K562 (cell line): ENCODE measurements around the gene PDE4D. TPM values are rescaled to one million over a fixed set of nuclear protein-coding genes. Genes with fewer than 3 reads are reported as not detected.

Experiments
- ATAC-seq: fragments of 200-7000 bp; cut with Tn5 transposase; 3 replicates; pipeline ENCODE4 v1.9.1; 2020; ENCODE audit warnings: moderate library complexity
- BruUV-seq: library from RNA; stranded (reverse); fragments of 400-500 nt; replicated peaks from 2 replicates; lab custom pipeline; 2021; lab: Mats Ljungman, UMichigan
- CTCF ChIA-PET: fragments of 300-600 bp; formaldehyde crosslinking; extraction: SDS; loops from one replicate; lab custom pipeline; 2021; ENCODE audit warnings: low intra/inter-chr PET ratio; lab: Yijun Ruan, JAX
- POLR2A ChIA-PET: fragments of 300-600, 350-650 bp; sonication (Branson Sonifier 250); formaldehyde crosslinking; extraction: SDS; loops from one replicate; lab custom pipeline; 2021; ENCODE audit warnings: antibody characterized with exemption, inconsistent platforms; lab: Yijun Ruan, JAX
- DNase-seq, 4 experiments: peaks; one replicate each; pipeline versions ENCODE4 v3.0.0 to v3.0.0-alpha.2; 2011 to 2018; ENCODE audit warnings: low spot score in 3 of 4, mixed read lengths in 3 of 4; ENCODE audit errors: extremely low read depth in 1 of 4
- FAIRE-seq: peaks from 2 replicates; lab custom pipeline; 2011; peaks lifted over from hg19 to GRCh38; lab: Jason Lieb, UNC
- H2AFZ ChIP-seq: 2 replicates; pipeline ENCODE4 v1.6.0; 2011; ENCODE audit warnings: low read depth, low read length, control low read depth, inconsistent platforms
- H3K27ac ChIP-seq: fragments of 200-600 bp; 3 replicates; pipeline ENCODE4 v1.8.0; 2011; ENCODE audit warnings: low read depth, mild to moderate bottlenecking, control low read depth, inconsistent platforms, low read length, moderate library complexity, mixed read lengths; ENCODE audit errors: extremely low read depth
- H3K27me3 ChIP-seq, 2 experiments: fragments of 300-600 bp in 1 of 2; 2 replicates in 1 of 2; 3 replicates in 1 of 2; pipeline versions ENCODE4 v1.6.0 to v1.8.0; 2011; ENCODE audit warnings: inconsistent platforms in 2 of 2, low read length in 2 of 2, mild to moderate bottlenecking in 1 of 2, mixed read lengths in 1 of 2, moderate library complexity in 1 of 2; ENCODE audit not compliant: control insufficient read depth in 2 of 2, insufficient read depth in 2 of 2
- H3K36me3 ChIP-seq: fragments of 300-600 bp; 3 replicates; pipeline ENCODE4 v1.8.0; 2011; ENCODE audit warnings: mild to moderate bottlenecking, low read length, inconsistent platforms; ENCODE audit not compliant: control insufficient read depth, insufficient read depth
- H3K4me1 ChIP-seq, 2 experiments: fragments of 200-600 bp in 1 of 2; replicated peaks in 1 of 2; 2 replicates in 1 of 2; 3 replicates in 1 of 2; pipeline versions ENCODE4 v1.5.1 to v1.8.0; 2011; ENCODE audit warnings: inconsistent platforms in 2 of 2, low read length in 2 of 2, mild to moderate bottlenecking in 1 of 2, mixed read lengths in 1 of 2, moderate library complexity in 1 of 2; ENCODE audit not compliant: control insufficient read depth in 2 of 2, insufficient read depth in 2 of 2
- H3K4me2 ChIP-seq: 2 replicates; pipeline ENCODE4 v1.6.1; 2011; ENCODE audit warnings: low read length, control low read depth, inconsistent platforms, mixed read lengths; ENCODE audit not compliant: insufficient read depth
- H3K4me3 ChIP-seq: fragments of 200-600 bp; sonication (generic), shearing (Covaris generic); 2 replicates; pipeline ENCODE4 v1.5.1; 2016; ENCODE audit warnings: control low read depth, inconsistent platforms
- H3K79me2 ChIP-seq: fragments of 200-600 bp; 3 replicates; pipeline ENCODE4 v1.8.0; 2011; ENCODE audit warnings: low read length, inconsistent platforms; ENCODE audit not compliant: control insufficient read depth, insufficient read depth
- H3K9ac ChIP-seq, 2 experiments: 2 replicates each; pipeline versions ENCODE4 v1.6.0 to v1.6.1; 2011; ENCODE audit warnings: low read depth in 2 of 2, low read length in 2 of 2, control low read depth in 1 of 2, inconsistent platforms in 1 of 2, mild to moderate bottlenecking in 1 of 2, mixed read lengths in 1 of 2; ENCODE audit not compliant: insufficient read depth in 1 of 2
- H3K9me1 ChIP-seq: one replicate; pipeline ENCODE4 v1.6.0; 2011; ENCODE audit warnings: inconsistent platforms, mild to moderate bottlenecking, low read length, moderate library complexity; ENCODE audit not compliant: control insufficient read depth, insufficient read depth
- H3K9me3 ChIP-seq: replicated peaks from 2 replicates; pipeline ENCODE4 v1.5.1; 2011; ENCODE audit warnings: low read depth, low read length, inconsistent platforms; ENCODE audit not compliant: control insufficient read depth, insufficient read depth
- H4K20me1 ChIP-seq: replicated peaks from 2 replicates; pipeline ENCODE4 v1.6.1; 2011; ENCODE audit warnings: low read length, inconsistent platforms, mixed read lengths; ENCODE audit not compliant: control insufficient read depth, insufficient read depth
- CEBPB ChIP-seq: fragments of 450-650 bp; IDR thresholded peaks from 2 replicates; pipeline ENCODE4 v1.6.1; 2016; ENCODE audit warnings: missing genetic modification characterization, missing compliant biosample characterization
- ESRRA ChIP-seq: fragments of 450-650 bp; IDR thresholded peaks from 2 replicates; pipeline ENCODE4 v1.6.1; 2014; ENCODE audit warnings: low read depth, mild to moderate bottlenecking, moderate library complexity, borderline replicate concordance
- MCM2 ChIP-seq: fragments of 450-650 bp; IDR thresholded peaks from 2 replicates; pipeline ENCODE4 v1.6.1; 2017; ENCODE audit warnings: low read depth, mild to moderate bottlenecking
- MTA3 ChIP-seq: fragments of 450-650 bp; formaldehyde crosslinking; IDR thresholded peaks from 2 replicates; pipeline ENCODE4 v1.6.1; 2017; ENCODE audit warnings: mild to moderate bottlenecking, borderline replicate concordance
- POLR3A ChIP-seq: IDR thresholded peaks from 2 replicates; pipeline ENCODE4 v1.6.1; 2011; ENCODE audit warnings: borderline replicate concordance, mild to moderate bottlenecking, moderate library complexity; ENCODE audit not compliant: insufficient read length, insufficient read depth; ENCODE audit errors: extremely low read depth
- PTTG1 ChIP-seq: fragments of 450-650 bp; IDR thresholded peaks from 2 replicates; pipeline ENCODE4 v1.6.1; 2016; ENCODE audit warnings: low read depth, mild to moderate bottlenecking, missing genetic modification characterization, missing compliant biosample characterization
- RB1 ChIP-seq: fragments of 450-650 bp; IDR thresholded peaks from 2 replicates; pipeline ENCODE4 v1.6.1; 2017; ENCODE audit warnings: low read depth, mild to moderate bottlenecking
- SAFB ChIP-seq: fragments of 200-400 bp; formaldehyde crosslinking; IDR thresholded peaks from 2 replicates; pipeline ENCODE4 v1.6.1; 2017; ENCODE audit warnings: low read depth, low read length, borderline replicate concordance
- YBX1 ChIP-seq: fragments of 450-650 bp; IDR thresholded peaks from 2 replicates; pipeline ENCODE4 v1.7.1; 2016; ENCODE audit warnings: mild to moderate bottlenecking
- ZNF140 ChIP-seq: fragments of 250-450 bp; sonication (Bioruptor Pico); IDR thresholded peaks from 2 replicates; pipeline ENCODE4 v1.8.0; 2021; ENCODE audit warnings: moderate library complexity, mild to moderate bottlenecking, inconsistent platforms
- ZNF174 ChIP-seq: fragments of 250-450 bp; sonication (Bioruptor Pico); IDR thresholded peaks from 2 replicates; pipeline ENCODE4 v1.4.0; 2020; ENCODE audit warnings: mild to moderate bottlenecking
- ZNF224 ChIP-seq: sonication (generic); formaldehyde crosslinking; IDR thresholded peaks from 2 replicates; pipeline ENCODE4 v1.8.0; 2022; ENCODE audit warnings: mild to moderate bottlenecking, missing genetic modification reagents
- ZNF316 ChIP-seq: fragments of 450-650 bp; IDR thresholded peaks from 2 replicates; pipeline ENCODE4 v1.6.1; 2016
- ZNF57 ChIP-seq: fragments of 450-650 bp; formaldehyde crosslinking; IDR thresholded peaks from 2 replicates; pipeline ENCODE4 v1.4.0; 2020; ENCODE audit warnings: mild to moderate bottlenecking, moderate library complexity
- ZNF584 ChIP-seq: fragments of 200-800 bp; sonication (Bioruptor generic); IDR thresholded peaks from 2 replicates; pipeline ENCODE4 v1.6.1; 2016; ENCODE audit warnings: low read depth, mild to moderate bottlenecking, missing genetic modification characterization, missing compliant biosample characterization
- WGBS: fragments of 100-300 bp; shearing (Covaris generic); methylation state at CpG from one replicate; pipeline ENCODE4 v1.1.6; 2016; ENCODE audit warnings: low coverage, mixed read lengths; ENCODE audit not compliant: insufficient coverage; ENCODE audit errors: missing lambda C conversion rate; 5-methylcytosine and 5-hydroxymethylcytosine counted together
- in situ Hi-C: fragments of 300-500 bp; cut with MboI; formaldehyde crosslinking; loops from 4 replicates; pipeline ENCODE4 v1.15.0; 2018; ENCODE audit warnings: inconsistent platforms, mixed read lengths
- intact Hi-C: fragments of 100-400 bp; cut with micrococcal nuclease; formaldehyde crosslinking; loops from 2 replicates; pipeline ENCODE4 v1.14.2; 2022
- polyA plus RNA-seq, 8 experiments: library from polyadenylated mRNA; depleted of rRNA in 4 of 8; stranded (reverse) in 5 of 8; unstranded in 3 of 8; fragments of >200 nt; fragmentation: Nextera tagmentation in 2 of 8; fragmentation: Illumina TruSeq in 1 of 8; extraction: Ambion mirVana in 2 of 8; extraction: Trizol in 1 of 8; gene quantifications; 2 replicates each; pipeline versions ENCODE4 v1.2.1 to v1.2.3, GENCODE V29; 2011 to 2014; ENCODE audit warnings: inconsistent platforms in 1 of 8, missing spikeins in 1 of 8
- total RNA-seq, 7 experiments: library from RNA; depleted of rRNA in 6 of 7; stranded (reverse); fragments of >200 nt in 6 of 7; fragmentation: Illumina TruSeq in 2 of 7; extraction: Trizol in 2 of 7; gene quantifications; 2 replicates each; pipeline versions ENCODE4 v1.2.1 to v1.2.3, GENCODE V29; 2011 to 2021; ENCODE audit warnings: low replicate concordance in 1 of 7
- TF ChIP-seq, protein P1 (sequence below): fragments of 450-650 bp; formaldehyde crosslinking; IDR thresholded peaks from 2 replicates; pipeline ENCODE4 v1.4.0; 2022; ENCODE audit warnings: missing genetic modification characterization

PDE4D gene
- total and polyA plus RNA-seq, 9 of the 15 experiments (the other 6 are each of a cell fraction or from before 2014, with no cell fraction given) = 0.04 to 0.46 (median 0.13) TPM

DNA sequence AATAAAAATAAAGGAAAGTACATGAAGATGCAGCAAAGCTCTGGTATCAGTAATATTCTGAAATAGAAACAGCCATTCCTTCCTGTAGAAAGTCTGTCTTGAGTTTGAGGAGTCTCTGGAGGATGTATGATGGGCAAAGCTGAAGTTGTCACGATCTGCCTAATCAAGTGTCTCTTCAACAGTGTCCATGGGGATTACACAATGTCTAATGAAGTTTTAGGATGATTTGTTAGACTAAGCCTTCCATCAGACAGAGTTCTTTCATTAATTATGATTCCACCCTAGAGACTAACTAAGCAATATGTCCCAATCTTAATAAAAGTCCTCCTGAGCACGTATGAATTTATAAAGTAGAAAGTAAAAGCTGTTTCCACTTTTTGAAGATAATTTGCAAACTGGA, 26.9 kb downstream of the PDE4D start:
- WGBS = 0% methylated on average over 2 of the region's 2 CpGs
- Histone ChIP-seq H3K27me3 (no peaks in the 10 kb centered on the region), H2AFZ (no peak overlapping the region), H3K9me1 (no peaks in the 10 kb centered on the region), H3K4me1 (no peaks in the 10 kb centered on the region), H3K79me2 (no peaks in the 10 kb centered on the region)
- in situ Hi-C loops = no loop called here
- intact Hi-C loops = no loop called here
- no peak for ATAC-seq
- no peak for TF ChIP-seq ZNF224 (CRISPR knock-in tag)
- TF ChIP-seq ZNF140 (CRISPR knock-in tag) = no peak
- TF ChIP-seq MTA3 = no peak
- no peak for TF ChIP-seq ZNF316
- TF ChIP-seq ESRRA = no peak
- TF ChIP-seq POLR3A = no peak
- no peak for TF ChIP-seq ZNF584 (CRISPR knock-in tag)
- no peak for TF ChIP-seq CEBPB (tag)
- no peak for TF ChIP-seq PTTG1
- TF ChIP-seq ZNF57 (CRISPR knock-in tag) = no peak
- TF ChIP-seq MCM2 = no peak
- TF ChIP-seq RB1 = no peak
- TF ChIP-seq ZNF174 (CRISPR knock-in tag) = no peak
- TF ChIP-seq YBX1 = no peak
- TF ChIP-seq, protein P1, sequence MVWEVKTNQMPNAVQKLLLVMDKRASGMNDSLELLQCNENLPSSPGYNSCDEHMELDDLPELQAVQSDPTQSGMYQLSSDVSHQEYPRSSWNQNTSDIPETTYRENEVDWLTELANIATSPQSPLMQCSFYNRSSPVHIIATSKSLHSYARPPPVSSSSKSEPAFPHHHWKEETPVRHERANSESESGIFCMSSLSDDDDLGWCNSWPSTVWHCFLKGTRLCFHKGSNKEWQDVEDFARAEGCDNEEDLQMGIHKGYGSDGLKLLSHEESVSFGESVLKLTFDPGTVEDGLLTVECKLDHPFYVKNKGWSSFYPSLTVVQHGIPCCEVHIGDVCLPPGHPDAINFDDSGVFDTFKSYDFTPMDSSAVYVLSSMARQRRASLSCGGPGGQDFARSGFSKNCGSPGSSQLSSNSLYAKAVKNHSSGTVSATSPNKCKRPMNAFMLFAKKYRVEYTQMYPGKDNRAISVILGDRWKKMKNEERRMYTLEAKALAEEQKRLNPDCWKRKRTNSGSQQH (CRISPR knock-in tag) = no peak
- no peak for TF ChIP-seq SAFB
- TF ChIP-seq, all 486 proteins: peak for 0
- H3K9me3 ChIP-seq = no peaks in the 10 kb centered on the region
- H3K36me3 ChIP-seq = no peaks in the 10 kb centered on the region
- CTCF ChIA-PET = no interaction called here
- BruUV-seq = no TSS peak
- H3K4me3 ChIP-seq = no peak overlapping the region
- H3K27ac ChIP-seq = no peak overlapping the region
- H3K4me2 ChIP-seq = no peak overlapping the region
- no peak overlapping the region for H3K9ac ChIP-seq
- FAIRE-seq = no peak
- POLR2A ChIA-PET = no interaction called here
- DNase-seq = no peak
- H4K20me1 ChIP-seq = no peaks in the 10 kb centered on the region
